ENCODE results near the gene CD2AP. TPM values are rescaled to one million over a fixed set of nuclear protein-coding genes. Genes with fewer than 3 reads are reported as not detected.

The CD2AP gene
- total and polyA plus RNA-seq, 3 donors from 2014 or later = 10.4 to 35.7 (median 33.5) TPM

GRCh38 chr6:47454713-47455396 lies 22.7 kb upstream of the CD2AP start:
- intact Hi-C loops (cut with DNase I; ENCODE audit: low total_unique reads) = no loop called here
- H3K4me3 ChIP-seq = no peak overlapping the region
- no peak overlapping the region for H3K27ac ChIP-seq
- no peaks in the 10 kb centered on the region for H3K4me1 ChIP-seq
- no peaks in the 10 kb centered on the region for H3K9me3 ChIP-seq
- no peaks in the 10 kb centered on the region for H3K27me3 ChIP-seq
- DNase-seq = no peak
- 90 to 94% methylated on average over 6 of the region's 6 CpGs for WGBS, 2 donors
- TF ChIP-seq CTCF (IDR thresholded peaks at IDR 0.05) (no peak), POLR2A (IDR thresholded peaks at IDR 0.05) (no peak)
- H3K36me3 ChIP-seq (ENCODE audit: low read depth, missing control alignments) = no peaks in the 10 kb centered on the region

GRCh38 chr6:47455533-47456209 lies 21.9 kb upstream of the CD2AP start:
- WGBS, 2 donors = 87 to 92% methylated on average over 4 of the region's 4 CpGs
- no peaks in the 10 kb centered on the region for H3K9me3 ChIP-seq
- no peak overlapping the region for H3K27ac ChIP-seq
- no peaks in the 10 kb centered on the region for H3K4me1 ChIP-seq
- no peak overlapping the region for H3K4me3 ChIP-seq
- TF ChIP-seq CTCF (IDR thresholded peaks at IDR 0.05) (no peak), POLR2A (IDR thresholded peaks at IDR 0.05) (no peak)
- H3K27me3 ChIP-seq = no peaks in the 10 kb centered on the region
- intact Hi-C loops (cut with DNase I; ENCODE audit: low total_unique reads) = no loop called here
- DNase-seq = no peak
- no peaks in the 10 kb centered on the region for H3K36me3 ChIP-seq (ENCODE audit: low read depth, missing control alignments)

GRCh38 chr6:47456536-47456975 lies 21.0 kb upstream of the CD2AP start:
- no peak for DNase-seq
- Histone ChIP-seq H3K4me3 (no peak overlapping the region), H3K9me3 (no peaks in the 10 kb centered on the region), H3K27ac (no peak overlapping the region), H3K36me3 (ENCODE audit: low read depth, missing control alignments) (no peaks in the 10 kb centered on the region), H3K27me3 (no peaks in the 10 kb centered on the region), H3K4me1 (no peaks in the 10 kb centered on the region)
- TF ChIP-seq POLR2A (IDR thresholded peaks at IDR 0.05) = no peak
- intact Hi-C loops (cut with DNase I; ENCODE audit: low total_unique reads) = no loop called here
- WGBS, 2 donors = 89 to 91% methylated on average over 2 of the region's 2 CpGs

- intact Hi-C loops (cut with DNase I; ENCODE audit: low total_unique reads) = no loop called here
- WGBS, 2 donors = 99 to 100% methylated on average over 2 of the region's 2 CpGs
- H3K27ac ChIP-seq = no peak overlapping the region
- no peaks in the 10 kb centered on the region for H3K36me3 ChIP-seq (ENCODE audit: low read depth, missing control alignments)
- no peaks in the 10 kb centered on the region for H3K9me3 ChIP-seq
- no peak overlapping the region for H3K4me3 ChIP-seq
- no peak for DNase-seq
- H3K27me3 ChIP-seq = no peaks in the 10 kb centered on the region
- H3K4me1 ChIP-seq = no peaks in the 10 kb centered on the region
- no peak for TF ChIP-seq CTCF (IDR thresholded peaks at IDR 0.05)
- no peak for TF ChIP-seq POLR2A (IDR thresholded peaks at IDR 0.05)
These were observed 20.2 kb upstream of the CD2AP start for GRCh38 chr6:47457370-47457769.

- no peak for TF ChIP-seq CTCF (IDR thresholded peaks at IDR 0.05)
- TF ChIP-seq POLR2A (IDR thresholded peaks at IDR 0.05) = no peak
- Histone ChIP-seq H3K9me3 (no peaks in the 10 kb centered on the region), H3K36me3 (ENCODE audit: low read depth, missing control alignments) (no peaks in the 10 kb centered on the region), H3K4me1 (no peaks in the 10 kb centered on the region), H3K27ac (no peak overlapping the region), H3K27me3 (no peaks in the 10 kb centered on the region), H3K4me3 (no peak overlapping the region)
- intact Hi-C loops (cut with DNase I; ENCODE audit: low total_unique reads) = no loop called here
- WGBS, 2 donors = 83 to 96% methylated on average over 1 of the region's 1 CpG
- no peak for DNase-seq
These were observed 13.5 kb upstream of the CD2AP start for GRCh38 chr6:47464052-47464451.
